SK-MEL-5 (cell line): ENCODE results near the gene RPS29. TPM values are rescaled to one million over a fixed set of nuclear protein-coding genes. Genes with fewer than 3 reads are reported as not detected.

ENCODE experiments used
- DNase-seq: peaks from one replicate; pipeline ENCODE4 v3.0.0-alpha.2; 2016; ENCODE audit warnings: low read depth, low spot score
- in situ Hi-C: cut with HindIII; loops from 2 replicates; pipeline ENCODE4 v1.10.0; 2016; ENCODE audit warnings: low sequenced_read_pairs, high pct_unique_total_duplicates, low pct_unique_long_range_greater_than_20kb
- small RNA-seq, 2 experiments: library from RNA; depleted of rRNA; stranded (forward); fragments of <200 nt; gene quantifications; one replicate each; pipeline ENCODE3, GENCODE V24; 2014
- total RNA-seq: library from RNA; depleted of rRNA; stranded (reverse); fragments of >200 nt; shearing (Covaris generic); gene quantifications from 2 replicates; pipeline ENCODE4 v1.2.3, GENCODE V29; 2014; rRNA removed

Gene RPS29
- total RNA-seq, 1 experiment from 2014 or later, result 1,995 TPM

DNA sequence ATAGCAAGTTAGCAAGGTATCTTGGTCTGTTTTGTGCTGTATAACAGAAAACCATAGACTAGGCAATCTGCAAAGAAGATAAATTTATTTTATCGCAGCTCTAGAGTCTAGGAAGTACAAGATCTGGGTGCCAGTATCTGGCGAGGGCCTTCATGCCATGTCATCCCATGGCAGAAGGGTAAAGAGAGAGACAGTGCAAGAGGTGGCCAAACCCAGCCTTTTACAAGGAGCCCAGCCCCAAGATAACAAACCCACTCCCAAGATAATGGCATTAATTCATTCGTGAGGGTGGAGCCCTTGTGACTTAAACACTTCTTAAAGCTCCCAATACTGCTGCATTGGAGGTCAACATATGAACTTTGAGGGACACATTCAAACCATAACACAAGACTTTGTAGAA, 16.9 kb downstream of the RPS29 start:
- no peak for DNase-seq
- in situ Hi-C loops, result no loop called here

DNA sequence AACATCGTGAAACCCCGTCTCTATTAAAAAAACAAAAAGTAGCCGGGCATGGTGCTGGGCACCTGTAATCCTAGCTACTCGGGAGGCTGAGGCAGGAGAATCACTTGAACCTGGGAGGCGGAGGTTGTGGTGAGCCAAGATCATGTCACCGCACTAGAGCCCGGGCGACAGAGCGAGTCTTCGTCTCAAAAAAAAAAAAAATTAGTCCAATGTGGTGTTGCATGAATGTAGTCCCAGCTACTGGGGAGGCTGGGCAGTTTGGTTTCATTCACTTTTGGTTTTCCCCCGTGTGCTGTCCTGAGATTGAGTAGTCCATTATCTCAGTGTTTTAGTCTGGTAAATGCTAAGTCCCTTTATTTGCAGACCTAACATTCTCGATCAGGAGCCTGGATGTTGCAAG, 19.5 kb downstream of the RPS29 start:
- in situ Hi-C loops, result no loop called here
- DNase-seq, result no peak

DNA sequence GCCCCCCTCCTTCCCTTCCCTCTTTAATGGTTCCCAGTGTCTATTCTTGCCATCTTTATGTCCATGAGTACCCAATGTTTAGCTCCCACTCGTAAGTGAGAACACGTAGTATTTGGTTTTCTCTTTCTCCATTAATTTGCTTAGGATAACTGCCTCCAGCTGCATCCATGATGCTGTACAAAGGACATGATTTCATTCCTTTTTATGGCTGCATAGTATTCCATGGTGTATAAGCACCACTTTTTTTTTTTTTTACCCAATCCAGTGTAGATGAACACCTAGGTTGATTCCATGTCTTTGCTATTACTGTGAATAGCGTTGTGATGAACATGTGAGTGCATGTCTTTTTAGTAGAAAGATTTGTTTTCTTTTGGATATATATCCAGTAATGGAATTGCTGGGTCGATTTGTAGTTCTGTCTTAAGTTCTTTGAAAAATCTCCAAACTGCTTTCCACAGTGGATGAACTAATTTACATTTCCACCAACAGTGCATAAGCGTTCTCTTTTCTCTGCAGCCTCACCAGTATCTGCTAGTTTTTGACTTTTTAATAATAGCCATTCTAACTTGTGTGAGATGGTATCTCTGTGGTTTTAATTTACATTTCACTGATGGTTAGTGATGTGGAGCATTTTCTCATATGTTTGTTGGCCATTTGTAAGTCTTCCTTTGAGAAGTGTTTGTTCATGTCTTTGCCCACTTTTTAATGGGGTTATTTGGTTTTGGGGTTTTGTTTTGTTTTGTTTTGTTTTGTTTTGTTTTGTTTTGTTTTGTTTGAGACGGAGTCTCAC, 26.0 kb downstream of the RPS29 start:
- in situ Hi-C loops, result no loop called here
- DNase-seq, result no peak

DNA sequence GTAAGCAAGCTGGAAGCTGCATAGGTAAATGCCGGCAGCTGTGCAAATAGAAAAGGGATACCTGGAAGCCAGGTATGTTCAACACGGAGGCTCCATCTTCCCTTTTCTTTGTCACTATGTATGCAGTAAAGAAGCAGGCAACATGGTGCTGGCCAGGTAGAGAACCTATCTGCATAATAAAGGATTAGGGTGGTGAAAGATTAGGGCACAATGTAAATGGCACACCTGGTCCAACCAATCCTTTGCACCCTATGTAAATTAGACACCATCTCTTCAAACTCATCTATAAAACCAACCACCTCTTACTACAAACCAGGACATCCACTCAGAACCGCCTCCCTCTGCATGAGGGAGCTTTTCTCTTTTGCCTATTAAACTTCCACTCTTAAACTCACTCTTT, 32.3 kb downstream of the RPS29 start:
- DNase-seq, result no peak
- in situ Hi-C loops, result no loop called here

DNA sequence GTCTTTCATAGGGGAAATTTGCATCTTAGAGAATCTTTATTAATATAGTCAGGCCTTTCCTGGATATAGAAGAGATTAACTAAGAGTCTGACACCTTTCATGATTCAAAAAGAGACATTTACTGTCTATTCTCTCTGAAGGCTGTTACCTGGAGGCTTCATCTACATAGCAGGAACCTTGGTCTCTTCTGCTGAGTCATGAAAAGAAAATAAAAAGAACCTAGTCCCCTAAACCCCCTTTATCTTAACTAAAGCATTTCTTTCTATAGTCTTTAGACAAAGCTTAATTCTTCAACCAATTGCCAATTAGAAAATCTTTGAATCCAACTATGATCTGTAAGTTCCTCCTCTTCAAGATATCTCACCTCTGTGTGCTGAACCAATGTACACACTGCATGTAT, 33.1 kb downstream of the RPS29 start:
- no peak for DNase-seq
- in situ Hi-C loops, result no loop called here

DNA sequence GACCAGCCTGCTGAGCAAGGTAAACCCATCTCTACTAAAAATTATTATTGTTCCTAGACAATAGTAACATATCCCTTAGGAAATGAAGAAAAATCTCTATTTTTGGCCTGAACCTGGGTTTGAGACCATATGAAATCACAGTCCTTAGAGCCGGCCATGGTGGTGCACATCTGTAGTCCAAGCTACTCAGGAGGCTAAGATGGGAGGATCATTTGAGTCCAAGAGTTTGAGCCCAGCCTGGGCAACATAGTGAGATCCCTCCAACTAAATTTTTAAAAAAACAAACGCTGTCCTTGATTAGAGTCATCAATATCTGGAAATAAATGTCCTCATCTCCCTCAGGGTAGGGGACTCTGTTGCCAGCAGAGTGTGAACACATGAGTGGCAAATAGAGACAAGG, 34.6 kb downstream of the RPS29 start:
- in situ Hi-C loops, result no loop called here
- no peak for DNase-seq

DNA sequence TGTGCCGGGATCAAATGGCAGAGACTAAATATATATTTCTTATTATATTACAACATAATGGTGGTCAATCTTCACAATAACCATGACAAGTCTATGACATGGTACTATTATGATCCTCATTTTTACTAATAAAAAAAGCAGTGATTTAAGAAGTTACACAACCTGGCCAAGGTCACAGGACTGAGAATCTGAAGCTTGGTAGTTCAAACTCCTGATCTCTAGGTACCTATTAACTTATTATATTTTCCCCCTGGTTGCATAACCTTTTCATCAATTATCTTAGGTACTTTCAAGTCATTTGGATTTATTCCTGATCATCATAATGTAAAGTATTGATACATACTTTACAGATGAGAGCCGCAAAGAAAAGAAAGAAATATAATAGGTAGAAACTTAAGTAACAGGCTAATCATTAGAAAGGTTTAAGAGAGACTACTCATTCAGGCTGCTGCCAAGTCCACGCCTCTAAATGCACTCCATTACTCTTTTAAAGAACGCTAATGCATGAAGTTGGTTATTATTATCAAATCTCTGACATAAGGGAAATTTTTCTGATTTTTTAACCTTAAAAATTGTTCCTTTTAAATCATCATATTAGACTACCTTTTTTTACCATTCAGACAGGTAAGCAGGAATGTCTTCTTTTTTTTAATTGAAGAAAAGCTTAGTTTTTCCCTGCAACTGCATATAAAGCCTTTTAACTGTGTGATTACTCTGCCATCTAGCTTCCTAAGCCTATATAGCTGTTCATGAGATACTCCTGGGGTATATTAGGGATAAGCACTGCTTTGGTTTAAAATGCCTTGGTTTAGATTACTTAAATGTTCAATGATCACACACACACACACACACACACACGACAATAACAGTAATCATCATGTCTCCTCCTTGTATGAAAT, 35.6 kb downstream of the RPS29 start:
- peak; percentile 44 for DNase-seq
- in situ Hi-C loops, result no loop called here

DNA sequence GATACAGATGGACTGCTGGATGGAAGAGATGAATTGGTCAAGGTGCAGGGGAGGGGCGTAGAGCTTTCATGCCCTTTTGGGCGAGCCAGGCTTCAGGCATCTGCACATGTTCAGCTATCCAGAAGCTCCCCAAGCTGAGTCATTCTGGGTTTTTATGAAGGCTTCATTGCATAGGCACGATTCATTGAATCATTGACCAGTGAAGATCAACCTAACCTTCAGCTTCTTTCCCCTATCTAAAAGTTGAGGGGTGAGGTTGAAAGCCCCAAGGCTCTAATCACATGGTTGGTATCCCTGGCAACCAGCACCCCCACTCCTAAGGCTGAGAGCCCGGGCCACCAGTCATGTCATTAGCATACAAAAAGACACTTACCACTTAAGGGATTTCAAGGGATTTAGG, 36.3 kb downstream of the RPS29 start:
- in situ Hi-C loops, result no loop called here
- no peak for DNase-seq

DNA sequence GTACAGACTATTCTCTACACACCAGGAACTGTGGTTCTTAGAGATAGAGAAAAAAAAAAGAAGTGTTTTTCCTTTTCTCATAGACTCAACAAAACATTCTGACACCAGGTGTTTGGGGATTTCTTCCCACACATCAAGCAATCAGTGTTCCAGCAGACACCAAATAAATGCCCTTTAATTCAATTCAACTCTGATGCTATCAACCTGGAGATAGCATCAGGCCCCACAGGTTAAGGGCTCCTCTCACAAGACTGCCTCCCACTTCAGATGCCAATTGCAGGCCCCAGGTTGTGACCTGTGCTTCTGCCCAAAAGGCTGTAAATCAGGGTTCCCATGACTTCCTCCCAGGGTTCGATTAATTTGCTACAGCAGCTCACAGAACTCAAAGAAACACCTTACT, 36.7 kb downstream of the RPS29 start:
- no peak for DNase-seq
- in situ Hi-C loops, result no loop called here

DNA sequence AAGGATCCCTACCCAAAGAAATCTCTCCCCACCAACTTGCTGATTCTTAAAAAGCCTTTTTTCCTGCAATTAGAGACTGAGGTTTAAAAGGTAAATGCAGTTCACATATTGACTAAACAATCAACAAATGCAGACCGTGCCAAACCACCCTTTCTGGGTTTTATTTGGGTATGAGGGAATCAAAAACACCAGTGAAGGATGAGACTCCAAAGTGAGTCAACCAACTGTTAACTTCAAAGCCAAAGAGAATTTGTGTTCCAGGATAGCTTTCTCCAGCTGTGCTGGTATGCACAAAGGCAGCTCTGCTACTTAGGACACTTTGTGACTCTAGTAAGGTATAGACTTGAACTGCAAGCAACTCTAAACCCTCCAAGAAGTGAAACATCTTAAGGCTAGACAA, 39.4 kb downstream of the RPS29 start:
- DNase-seq, result no peak
- in situ Hi-C loops, result no loop called here

DNA sequence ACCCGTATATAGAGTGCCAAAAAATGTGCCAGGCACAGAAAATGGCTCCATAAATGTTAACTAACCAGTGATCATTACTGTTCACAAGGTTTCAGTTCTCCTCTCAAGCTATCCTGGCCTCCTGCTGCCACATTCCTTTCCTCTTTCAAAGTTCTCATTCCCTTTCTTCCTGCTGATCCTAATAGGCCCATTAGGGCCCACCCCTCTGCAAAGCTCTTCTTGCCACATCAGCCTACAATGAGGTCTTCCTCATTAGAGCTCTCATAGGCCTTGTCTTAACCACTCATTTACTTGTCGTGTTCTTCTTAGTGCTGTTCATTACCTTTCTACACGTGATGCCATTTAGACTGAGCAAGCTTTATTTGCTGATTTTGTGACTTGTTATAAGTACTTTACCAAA, 40.5 kb downstream of the RPS29 start:
- in situ Hi-C loops, result no loop called here
- DNase-seq, result no peak

DNA sequence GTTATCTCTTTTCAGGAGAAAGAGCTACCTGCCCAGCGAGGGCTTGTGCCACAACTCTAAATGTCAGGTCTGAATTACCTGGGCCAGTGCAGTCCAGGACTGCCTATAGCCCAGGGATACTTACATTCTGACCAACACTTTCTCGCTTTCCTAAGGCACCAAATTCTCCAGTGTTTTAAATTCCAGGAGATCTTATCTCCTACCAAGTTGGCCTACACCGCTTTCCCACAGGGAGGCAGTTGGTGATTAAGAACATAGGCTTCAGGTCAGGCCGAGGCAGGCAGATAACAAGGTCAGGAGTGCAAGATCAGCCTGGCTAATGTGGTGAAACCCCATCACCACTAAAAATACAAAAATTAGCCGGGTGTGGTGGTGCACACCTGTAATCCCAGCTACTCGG, 41.1 kb downstream of the RPS29 start:
- DNase-seq, result no peak
- in situ Hi-C loops, result no loop called here

DNA sequence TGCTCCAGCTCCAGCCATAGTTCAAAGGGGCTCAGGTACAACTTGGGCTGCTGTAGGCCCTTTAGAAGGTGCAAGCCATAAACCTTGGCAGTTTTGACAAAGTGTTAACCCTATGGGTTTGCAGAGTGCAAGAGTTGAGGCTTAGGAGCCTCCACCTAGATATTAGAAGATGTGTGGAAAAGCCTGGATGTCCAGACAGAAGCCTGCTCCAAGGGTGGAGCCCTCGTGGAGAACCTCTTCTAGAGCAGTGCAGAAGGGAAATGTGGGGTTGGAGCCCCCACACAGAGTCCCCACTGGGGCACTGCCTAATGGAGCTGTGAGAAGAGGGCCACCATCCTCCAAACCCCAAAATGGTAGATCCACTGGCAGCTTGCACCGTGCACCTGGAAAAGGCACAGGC, 45.1 kb downstream of the RPS29 start:
- DNase-seq, result no peak
- in situ Hi-C loops, result no loop called here

DNA sequence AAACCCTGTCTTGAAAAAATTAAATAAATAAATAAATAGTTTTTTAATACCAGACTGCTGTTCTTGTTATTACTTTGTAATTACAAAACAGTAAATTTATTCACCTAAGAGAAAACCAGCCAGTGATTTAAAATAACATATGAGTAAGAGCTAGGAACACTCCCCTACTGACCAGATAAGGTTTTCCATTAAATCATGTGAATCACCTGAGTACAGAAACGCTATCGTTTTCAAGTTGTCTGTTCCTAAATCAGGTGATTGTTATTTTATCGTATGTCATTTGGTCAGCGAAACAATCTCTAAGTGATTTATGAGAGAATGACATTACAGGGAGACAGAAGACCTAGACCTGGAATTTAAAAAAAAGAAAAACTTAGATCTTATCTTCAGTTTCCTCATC, 47.3 kb downstream of the RPS29 start:
- no peak for DNase-seq
- in situ Hi-C loops, result no loop called here

Small RNA genes lying within 50 kb of the gene (small RNA-seq; reads per million reads assigned to genes)
- gene AL139099.3 (0 reads per million in 2 experiments), gene AL139099.4 (0 reads per million in 2 experiments), gene RF00019 (0 reads per million in 2 experiments), gene RNA5SP384 (0 reads per million in 2 experiments)

Other genes starting within 250 kb of the RPS29 start
- gene LRR1, start 12.6 kb upstream of the RPS29 start, total RNA-seq, result 21.3 and 23.3 TPM in 2 replicates
- gene RPL36AL, start 34.2 kb upstream of the RPS29 start, total RNA-seq, result 302 and 321 TPM in 2 replicates
- gene MGAT2, start 34.4 kb upstream of the RPS29 start, total RNA-seq, result 33.9 and 39.0 TPM in 2 replicates
- 13.2 and 14.3 TPM in 2 replicates for gene DNAAF2, start 48.9 kb upstream of the RPS29 start, total RNA-seq
- gene POLE2, start 101.8 kb upstream of the RPS29 start, total RNA-seq, result 15.6 and 16.3 TPM in 2 replicates
- gene KLHDC1, start 106.7 kb upstream of the RPS29 start, total RNA-seq, result 1.4 and 2.2 TPM in 2 replicates
- gene KLHDC2, start 181.8 kb upstream of the RPS29 start, total RNA-seq, result 59.6 and 65.8 TPM in 2 replicates